MCF 10A (cell line): ENCODE results near the gene HECTD4. TPM values are rescaled to one million over a fixed set of nuclear protein-coding genes. Genes with fewer than 3 reads are reported as not detected.
"Not testable (repeated sequence)": the region's sequence is repeated elsewhere in the genome, so short reads cannot be mapped to it uniquely, and the experiment has no call there.

ENCODE experiments used
- BruUV-seq: library from RNA; stranded (reverse); fragments of 400-500 nt; replicated peaks from 2 replicates; lab custom pipeline; 2021; lab: Mats Ljungman, UMichigan
- CTCF ChIA-PET: fragments of 300-600 bp; sonication (Branson Sonifier 250); formaldehyde crosslinking; extraction: SDS; loops from one replicate; lab custom pipeline; 2021; ENCODE audit warnings: antibody characterized with exemption, inconsistent platforms; lab: Yijun Ruan, JAX
- POLR2A ChIA-PET: fragments of 300-600, 350-650 bp; sonication (Branson Sonifier 250); formaldehyde crosslinking; extraction: SDS; loops from one replicate; lab custom pipeline; 2020; ENCODE audit warnings: antibody characterized with exemption, inconsistent platforms; lab: Yijun Ruan, JAX
- DNase-seq: peaks from one replicate; pipeline ENCODE4 v3.0.0-alpha.2; 2018; ENCODE audit not compliant: unreplicated experiment
- H3K27ac Mint-ChIP-seq: one replicate; pipeline ENCODE4 v1.8.0; 2022; ENCODE audit warnings: mild to moderate bottlenecking, low read depth, mixed read lengths; ENCODE audit not compliant: unreplicated experiment
- H3K27me3 Mint-ChIP-seq: one replicate; pipeline ENCODE4 v1.8.0; 2022; ENCODE audit warnings: mixed read lengths; ENCODE audit not compliant: insufficient read depth, unreplicated experiment
- H3K36me3 Mint-ChIP-seq: one replicate; pipeline ENCODE4 v1.8.0; 2022; ENCODE audit warnings: mild to moderate bottlenecking, moderate library complexity, mixed read lengths; ENCODE audit not compliant: insufficient read depth, unreplicated experiment
- H3K4me1 Mint-ChIP-seq: one replicate; pipeline ENCODE4 v1.8.0; 2022; ENCODE audit warnings: mixed read lengths; ENCODE audit not compliant: insufficient read depth, unreplicated experiment
- H3K4me3 Mint-ChIP-seq: one replicate; pipeline ENCODE4 v1.8.0; 2022; ENCODE audit warnings: mild to moderate bottlenecking, moderate library complexity, mixed read lengths; ENCODE audit not compliant: unreplicated experiment
- H3K9me3 Mint-ChIP-seq: one replicate; pipeline ENCODE4 v1.8.0; 2022; ENCODE audit warnings: mixed read lengths; ENCODE audit not compliant: unreplicated experiment
- intact Hi-C: fragments of 100-400 bp; cut with micrococcal nuclease; formaldehyde crosslinking; loops from 2 replicates; pipeline ENCODE4 v1.14.1; 2022
- total RNA-seq: library from RNA; stranded (reverse); gene quantifications from 2 replicates; pipeline ENCODE4 v1.2.3, GENCODE V29; 2022
- TF ChIP-seq, protein P1 (sequence below): fragments of 200-600 bp; IDR thresholded peaks from one replicate; pipeline ENCODE4 v1.8.0; 2022; ENCODE audit warnings: antibody characterized with exemption, mild to moderate bottlenecking; ENCODE audit not compliant: unreplicated experiment

Gene HECTD4
- total RNA-seq, 1 experiment from 2014 or later: 35.2 TPM

GRCh38 chr12:112418608-112419296 is 36.5 kb upstream of the HECTD4 start, which contains the start of gene PTPN11:
TSS of gene PTPN11 (plus strand) at chr12:112418947. CDS start at chr12:112419112, 165 bp downstream.
- POLR2A ChIA-PET: interaction anchor here (0.6 to 1.7 kb wide), 7 partner anchors 11 to 405 kb away, joined by 3 to 5 read pairs (median 4); partner anchors contain the start of gene NAA25
- intact Hi-C loops: no loop called here

GRCh38 chr12:112418273-112418607 is 36.0 kb upstream of the HECTD4 start:
- POLR2A ChIA-PET: interaction anchor here (0.6 to 1.7 kb wide), 7 partner anchors 10 to 404 kb away, joined by 3 to 5 read pairs (median 4); partner anchors contain the start of gene NAA25

More at GRCh38 chr12:112418608-112419296, 36.5 kb upstream of the HECTD4 start, which contains the start of gene PTPN11:
- no TSS peak for BruUV-seq
- H3K36me3 Mint-ChIP-seq: peaks cover 22% of the 10 kb centered on the region
- CTCF ChIA-PET: no interaction called here
- no peaks in the 10 kb centered on the region for H3K27me3 Mint-ChIP-seq
- TF ChIP-seq, protein P1, sequence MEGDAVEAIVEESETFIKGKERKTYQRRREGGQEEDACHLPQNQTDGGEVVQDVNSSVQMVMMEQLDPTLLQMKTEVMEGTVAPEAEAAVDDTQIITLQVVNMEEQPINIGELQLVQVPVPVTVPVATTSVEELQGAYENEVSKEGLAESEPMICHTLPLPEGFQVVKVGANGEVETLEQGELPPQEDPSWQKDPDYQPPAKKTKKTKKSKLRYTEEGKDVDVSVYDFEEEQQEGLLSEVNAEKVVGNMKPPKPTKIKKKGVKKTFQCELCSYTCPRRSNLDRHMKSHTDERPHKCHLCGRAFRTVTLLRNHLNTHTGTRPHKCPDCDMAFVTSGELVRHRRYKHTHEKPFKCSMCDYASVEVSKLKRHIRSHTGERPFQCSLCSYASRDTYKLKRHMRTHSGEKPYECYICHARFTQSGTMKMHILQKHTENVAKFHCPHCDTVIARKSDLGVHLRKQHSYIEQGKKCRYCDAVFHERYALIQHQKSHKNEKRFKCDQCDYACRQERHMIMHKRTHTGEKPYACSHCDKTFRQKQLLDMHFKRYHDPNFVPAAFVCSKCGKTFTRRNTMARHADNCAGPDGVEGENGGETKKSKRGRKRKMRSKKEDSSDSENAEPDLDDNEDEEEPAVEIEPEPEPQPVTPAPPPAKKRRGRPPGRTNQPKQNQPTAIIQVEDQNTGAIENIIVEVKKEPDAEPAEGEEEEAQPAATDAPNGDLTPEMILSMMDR: peak; percentile 52
- peak within 1 kb of the TSS; percentile 94 for H3K27ac Mint-ChIP-seq
- H3K4me3 Mint-ChIP-seq: peak within 1 kb of the TSS; percentile 90
- peak; percentile 80 for DNase-seq
- H3K4me1 Mint-ChIP-seq: peaks cover 23% of the 10 kb centered on the region
- H3K9me3 Mint-ChIP-seq: no peaks in the 10 kb centered on the region

GRCh38 chr12:112415457-112415856 is 33.2 kb upstream of the HECTD4 start:
- H3K27ac Mint-ChIP-seq, H3K27me3 Mint-ChIP-seq, BruUV-seq, H3K4me3 Mint-ChIP-seq, H3K9me3 Mint-ChIP-seq, H3K4me1 Mint-ChIP-seq, DNase-seq, POLR2A ChIA-PET, intact Hi-C loops: not testable (repeated sequence)
- CTCF ChIA-PET: interaction anchor here (0.6 to 0.7 kb wide), 2 partner anchors 30 to 217 kb away, joined by 3 read pairs; no protein-coding TSS in a partner anchor
- H3K36me3 Mint-ChIP-seq: peaks cover 22% of the 10 kb centered on the region

More at GRCh38 chr12:112418273-112418607, 36.0 kb upstream of the HECTD4 start:
- CTCF ChIA-PET: no interaction called here
- Mint-ChIP-seq H3K27me3 (no peaks in the 10 kb centered on the region), H3K27ac (peak overlapping the region; percentile 94), H3K4me3 (peak overlapping the region; percentile 90), H3K36me3 (peaks cover 22% of the 10 kb centered on the region), H3K9me3 (no peaks in the 10 kb centered on the region), H3K4me1 (peaks cover 22% of the 10 kb centered on the region)
- DNase-seq: no peak
- TF ChIP-seq, protein P1: no peak
- intact Hi-C loops: no loop called here
- TSS peak; percentile 89 for BruUV-seq

DNA sequence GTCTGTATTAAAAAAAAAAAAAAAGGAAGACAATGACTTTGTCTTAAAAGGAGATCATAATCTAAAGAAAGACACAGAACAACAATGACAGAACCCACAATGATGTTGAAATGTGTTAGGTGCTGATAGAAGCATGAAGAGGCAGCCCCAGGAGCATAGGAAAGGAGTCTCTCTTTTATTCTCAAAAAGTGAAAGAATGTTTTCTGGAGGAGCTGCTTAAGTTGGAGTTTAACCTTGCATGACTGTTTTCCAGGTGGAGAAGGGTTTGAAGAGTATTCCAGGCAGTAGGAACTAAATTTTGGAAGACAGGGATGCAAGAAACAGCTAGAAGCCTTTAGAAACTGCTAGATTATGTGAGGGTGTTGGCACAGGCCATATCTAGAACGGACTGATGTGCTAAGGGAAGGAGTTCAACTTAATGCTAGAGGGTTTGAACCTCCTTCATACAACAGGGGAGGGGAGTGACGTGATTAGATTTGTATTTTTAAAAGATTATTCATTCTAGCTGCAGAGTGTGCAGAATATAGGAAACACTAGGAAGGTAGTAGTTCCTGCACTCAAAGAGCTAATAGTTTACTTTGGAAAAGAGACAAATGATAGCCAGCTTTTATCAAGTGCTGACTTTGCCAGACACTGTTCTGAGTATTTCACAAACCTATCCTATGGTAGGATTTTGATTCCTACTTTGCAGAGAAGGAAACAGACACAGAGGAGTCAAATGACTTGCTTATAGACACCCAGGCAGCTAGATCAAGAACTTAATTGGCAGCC is 31.8 kb upstream of the HECTD4 start:
- peaks cover 21% of the 10 kb centered on the region for H3K36me3 Mint-ChIP-seq
- CTCF ChIA-PET: interaction anchor here (0.6 to 0.8 kb wide), 3 partner anchors 17 to 376 kb away, joined by 3 to 5 read pairs (median 5); no protein-coding TSS in a partner anchor
- H3K9me3 Mint-ChIP-seq: no peaks in the 10 kb centered on the region
- H3K4me3 Mint-ChIP-seq: no peak overlapping the region
- no peak for DNase-seq
- H3K27me3 Mint-ChIP-seq: no peaks in the 10 kb centered on the region
- no TSS peak for BruUV-seq
- POLR2A ChIA-PET: interaction anchor here (1.1 kb wide), 1 partner anchor 220 kb away, joined by 3 read pairs; no protein-coding TSS in a partner anchor
- H3K27ac Mint-ChIP-seq: no peak overlapping the region
- TF ChIP-seq, protein P1: no peak
- no peaks in the 10 kb centered on the region for H3K4me1 Mint-ChIP-seq
- intact Hi-C loops: no loop called here
